DOHH2 (cell line): ENCODE measurements around the gene GMDS.

Experiments
- H3F3A ChIP-seq: fragments of 200-600 bp; sonication (generic), shearing (Covaris generic); 2 replicates; pipeline ENCODE4 v1.6.0; 2016; ENCODE audit warnings: antibody characterized with exemption, mild to moderate bottlenecking; ENCODE audit not compliant: control insufficient read depth, insufficient read depth
- H3K27ac ChIP-seq: fragments of 200-600 bp; sonication (generic); 2 replicates; pipeline ENCODE4 v1.5.1; 2014; ENCODE audit warnings: low read depth, mild to moderate bottlenecking, low read length, moderate library complexity
- H3K27me3 ChIP-seq: fragments of 200-600 bp; sonication (generic); 2 replicates; pipeline ENCODE4 v1.6.1; 2014; ENCODE audit warnings: mild to moderate bottlenecking, low read length, mixed read lengths; ENCODE audit not compliant: control insufficient read depth
- H3K36me3 ChIP-seq: fragments of 200-600 bp; sonication (generic); 2 replicates; pipeline ENCODE4 v1.6.1; 2014; ENCODE audit warnings: mild to moderate bottlenecking, low read length, moderate library complexity, mixed read lengths; ENCODE audit not compliant: control insufficient read depth
- H3K4me1 ChIP-seq: fragments of 200-600 bp; sonication (generic); 2 replicates; pipeline ENCODE4 v1.6.1; 2014; ENCODE audit warnings: mild to moderate bottlenecking, low read length, mixed read lengths; ENCODE audit not compliant: control insufficient read depth
- H3K4me2 ChIP-seq: fragments of 200-600 bp; sonication (generic); 2 replicates; pipeline ENCODE4 v1.6.0; 2014; ENCODE audit warnings: mild to moderate bottlenecking, low read length, moderate library complexity
- H3K4me3 ChIP-seq: fragments of 200-600 bp; sonication (generic); 2 replicates; pipeline ENCODE4 v1.5.1; 2014; ENCODE audit warnings: mild to moderate bottlenecking, low read length, mixed read lengths
- H3K79me2 ChIP-seq: fragments of 200-600 bp; sonication (generic); 2 replicates; pipeline ENCODE4 v1.6.1; 2014; ENCODE audit warnings: mild to moderate bottlenecking, low read length, mixed read lengths; ENCODE audit not compliant: control insufficient read depth
- H3K9me2 ChIP-seq: fragments of 200-600 bp; sonication (generic); replicated peaks from 2 replicates; pipeline ENCODE4 v1.6.1; 2014; ENCODE audit warnings: mild to moderate bottlenecking, low read length, mixed read lengths; ENCODE audit not compliant: control insufficient read depth
- H3K9me3 ChIP-seq: fragments of 200-600 bp; sonication (generic); 2 replicates; pipeline ENCODE4 v1.6.1; 2014; ENCODE audit warnings: antibody characterized with exemption, low read length, mixed read lengths; ENCODE audit not compliant: control insufficient read depth, insufficient read depth
- H4K20me1 ChIP-seq: fragments of 200-600 bp; sonication (generic); 2 replicates; pipeline ENCODE4 v1.6.0; 2014; ENCODE audit warnings: low read depth, mild to moderate bottlenecking, antibody characterized with exemption, low read length, moderate library complexity; ENCODE audit not compliant: control insufficient read depth, insufficient read depth
- EZH2phosphoT487 ChIP-seq: fragments of 200-600 bp; sonication (generic); IDR thresholded peaks from 2 replicates; pipeline ENCODE4 v1.6.1; 2017; ENCODE audit warnings: borderline replicate concordance, mild to moderate bottlenecking, antibody characterized with exemption, low read length, moderate library complexity, mixed read lengths
- TF ChIP-seq, protein P1 (sequence below): fragments of 200-600 bp; sonication (generic); IDR thresholded peaks from one replicate; pipeline ENCODE4 v1.5.1; 2014; ENCODE audit warnings: antibody characterized with exemption, mild to moderate bottlenecking, low read depth, low read length; ENCODE audit not compliant: poor library complexity, severe bottlenecking

The GMDS gene

DNA sequence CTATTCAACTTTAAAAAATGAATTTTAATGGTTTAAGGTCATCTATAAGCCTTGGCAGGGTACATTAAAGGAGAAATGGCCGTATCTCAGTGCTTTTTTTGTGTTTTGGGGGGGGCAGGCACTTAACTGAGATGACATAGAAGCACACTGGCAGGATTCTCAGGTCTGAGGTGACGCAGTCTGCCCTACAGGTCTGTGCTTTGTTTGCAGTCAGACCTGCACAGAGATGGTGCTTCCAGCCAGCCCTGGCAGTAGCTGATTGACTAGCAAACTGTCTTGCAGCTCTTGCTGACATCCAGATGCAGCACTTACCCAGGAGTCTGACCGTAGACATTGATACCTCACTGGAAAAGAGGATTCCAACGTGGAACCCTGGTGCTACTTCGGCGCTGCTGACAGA is 386.5 kb downstream of the GMDS start:
- Histone ChIP-seq H3K27ac (no peak overlapping the region), H3K4me3 (no peak overlapping the region)
- TF ChIP-seq, protein P1, sequence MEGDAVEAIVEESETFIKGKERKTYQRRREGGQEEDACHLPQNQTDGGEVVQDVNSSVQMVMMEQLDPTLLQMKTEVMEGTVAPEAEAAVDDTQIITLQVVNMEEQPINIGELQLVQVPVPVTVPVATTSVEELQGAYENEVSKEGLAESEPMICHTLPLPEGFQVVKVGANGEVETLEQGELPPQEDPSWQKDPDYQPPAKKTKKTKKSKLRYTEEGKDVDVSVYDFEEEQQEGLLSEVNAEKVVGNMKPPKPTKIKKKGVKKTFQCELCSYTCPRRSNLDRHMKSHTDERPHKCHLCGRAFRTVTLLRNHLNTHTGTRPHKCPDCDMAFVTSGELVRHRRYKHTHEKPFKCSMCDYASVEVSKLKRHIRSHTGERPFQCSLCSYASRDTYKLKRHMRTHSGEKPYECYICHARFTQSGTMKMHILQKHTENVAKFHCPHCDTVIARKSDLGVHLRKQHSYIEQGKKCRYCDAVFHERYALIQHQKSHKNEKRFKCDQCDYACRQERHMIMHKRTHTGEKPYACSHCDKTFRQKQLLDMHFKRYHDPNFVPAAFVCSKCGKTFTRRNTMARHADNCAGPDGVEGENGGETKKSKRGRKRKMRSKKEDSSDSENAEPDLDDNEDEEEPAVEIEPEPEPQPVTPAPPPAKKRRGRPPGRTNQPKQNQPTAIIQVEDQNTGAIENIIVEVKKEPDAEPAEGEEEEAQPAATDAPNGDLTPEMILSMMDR = no peak
- TF ChIP-seq EZH2phosphoT487 = no peak

DNA sequence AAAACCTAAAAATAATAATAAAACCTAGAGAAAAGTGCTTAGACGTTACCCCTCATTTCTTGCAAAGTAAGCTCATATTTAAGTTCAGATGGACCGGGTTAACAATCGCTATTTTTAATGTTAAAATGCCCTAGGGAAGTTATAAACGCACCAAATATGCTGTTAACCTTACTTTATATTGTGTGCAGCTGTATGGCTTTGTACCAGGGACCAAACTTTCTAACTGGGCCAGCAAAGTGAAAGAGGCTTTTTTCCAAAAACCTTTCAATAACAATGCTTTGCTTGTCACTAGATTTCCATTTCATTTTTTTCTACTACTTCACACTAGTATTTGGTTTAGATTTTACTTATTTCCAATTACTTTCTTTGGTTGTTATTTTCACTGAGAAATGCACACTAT is 387.2 kb downstream of the GMDS start:
- no peaks in the 10 kb centered on the region for H3F3A ChIP-seq
- peaks cover 35% of the 10 kb centered on the region for H3K4me1 ChIP-seq
- no peaks in the 10 kb centered on the region for H3K27me3 ChIP-seq
- no peaks in the 10 kb centered on the region for H3K36me3 ChIP-seq
- TF ChIP-seq EZH2phosphoT487 = no peak
- TF ChIP-seq, protein P1 = no peak
- no peaks in the 10 kb centered on the region for H3K9me2 ChIP-seq
- H3K4me2 ChIP-seq = no peak overlapping the region
- H3K27ac ChIP-seq = no peak overlapping the region
- H4K20me1 ChIP-seq = no peaks in the 10 kb centered on the region
- no peak overlapping the region for H3K4me3 ChIP-seq
- no peaks in the 10 kb centered on the region for H3K79me2 ChIP-seq
- H3K9me3 ChIP-seq = no peaks in the 10 kb centered on the region

More for the DNA sequence above, 386.5 kb downstream of the GMDS start:
- no peaks in the 10 kb centered on the region for H4K20me1 ChIP-seq
- no peaks in the 10 kb centered on the region for H3K36me3 ChIP-seq
- H3K4me1 ChIP-seq = peaks cover 35% of the 10 kb centered on the region
- no peaks in the 10 kb centered on the region for H3K27me3 ChIP-seq
- H3K9me3 ChIP-seq = no peaks in the 10 kb centered on the region
- no peaks in the 10 kb centered on the region for H3F3A ChIP-seq
- no peaks in the 10 kb centered on the region for H3K79me2 ChIP-seq
- no peak overlapping the region for H3K4me2 ChIP-seq
- no peaks in the 10 kb centered on the region for H3K9me2 ChIP-seq

DNA sequence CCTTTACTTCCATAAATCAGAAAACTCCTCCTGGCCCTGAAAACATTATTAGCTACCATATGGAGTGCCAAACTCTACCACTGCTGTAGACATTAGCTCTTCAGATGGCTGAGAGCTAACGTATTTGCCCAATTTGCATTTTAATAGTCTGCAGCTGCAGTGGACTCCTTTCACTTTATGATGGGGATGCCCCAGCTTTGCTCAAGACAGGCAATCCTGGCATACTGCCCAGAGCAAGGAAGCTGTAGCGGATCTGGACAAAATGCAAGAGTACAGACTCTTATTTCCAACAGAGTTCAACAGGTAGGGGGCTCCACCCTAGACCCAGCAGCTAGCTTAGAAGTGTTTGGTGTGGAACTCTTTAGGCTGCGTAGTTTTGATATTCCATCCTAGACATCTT is 389.0 kb downstream of the GMDS start:
- H3K4me2 ChIP-seq = peak overlapping the region; percentile 36

More for the DNA sequence above, 389.0 kb downstream of the GMDS start:
- no peaks in the 10 kb centered on the region for H4K20me1 ChIP-seq
- 0 out of 2 replicates have a peak overlapping the region, but pooled peaks have one; percentile 19 for H3K27ac ChIP-seq
- peaks cover 40% of the 10 kb centered on the region for H3K4me1 ChIP-seq
- H3K36me3 ChIP-seq = no peaks in the 10 kb centered on the region
- no peaks in the 10 kb centered on the region for H3K79me2 ChIP-seq
- H3K4me3 ChIP-seq = no peak overlapping the region
- no peaks in the 10 kb centered on the region for H3K27me3 ChIP-seq
- H3K9me2 ChIP-seq = no peaks in the 10 kb centered on the region
- H3F3A ChIP-seq = no peaks in the 10 kb centered on the region
- H3K9me3 ChIP-seq = no peaks in the 10 kb centered on the region
- TF ChIP-seq EZH2phosphoT487 = no peak
- TF ChIP-seq, protein P1 = peak; percentile 21
